ENCODE measurements around the gene HNRNPC. TPM values are rescaled to one million over a fixed set of nuclear protein-coding genes. Genes with fewer than 3 reads are reported as not detected.
"Not testable (repeated sequence)": the region's sequence is repeated elsewhere in the genome, so short reads cannot be mapped to it uniquely, and the experiment has no call there.

HNRNPC gene
- total RNA-seq, 1 donor from 2014 or later: 424 TPM

DNA sequence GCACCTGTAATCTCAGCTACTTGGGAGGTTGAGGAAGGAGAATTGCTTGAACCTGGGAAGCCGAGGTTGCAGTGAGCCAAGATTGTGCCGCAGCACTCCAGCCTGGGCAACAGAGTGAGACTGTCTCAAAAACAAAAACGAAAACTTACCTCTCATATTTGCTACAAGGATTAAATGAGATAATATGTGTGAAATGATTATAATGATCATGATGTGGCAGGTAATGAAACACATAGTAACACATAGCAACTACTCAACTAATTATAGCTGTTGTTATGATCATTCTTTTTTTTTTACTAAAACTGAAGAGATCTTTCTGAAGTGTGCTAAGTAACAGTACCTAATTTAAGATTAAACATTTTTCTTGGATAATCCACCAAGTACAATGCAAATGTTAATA lies 40.7 kb upstream of the HNRNPC start:
- Mint-ChIP-seq H3K9me3 (ENCODE audit: unreplicated experiment) (no peaks in the 10 kb centered on the region), H3K4me3 (ENCODE audit: unreplicated experiment) (no peak overlapping the region), H3K27me3 (ENCODE audit: unreplicated experiment) (peaks cover 59% of the 10 kb centered on the region), H3K27ac (ENCODE audit: unreplicated experiment) (no peak overlapping the region), H3K4me1 (ENCODE audit: unreplicated experiment) (peaks cover 5% of the 10 kb centered on the region), H3K36me3 (ENCODE audit: unreplicated experiment) (no peaks in the 10 kb centered on the region)
- TF ChIP-seq, protein P1, sequence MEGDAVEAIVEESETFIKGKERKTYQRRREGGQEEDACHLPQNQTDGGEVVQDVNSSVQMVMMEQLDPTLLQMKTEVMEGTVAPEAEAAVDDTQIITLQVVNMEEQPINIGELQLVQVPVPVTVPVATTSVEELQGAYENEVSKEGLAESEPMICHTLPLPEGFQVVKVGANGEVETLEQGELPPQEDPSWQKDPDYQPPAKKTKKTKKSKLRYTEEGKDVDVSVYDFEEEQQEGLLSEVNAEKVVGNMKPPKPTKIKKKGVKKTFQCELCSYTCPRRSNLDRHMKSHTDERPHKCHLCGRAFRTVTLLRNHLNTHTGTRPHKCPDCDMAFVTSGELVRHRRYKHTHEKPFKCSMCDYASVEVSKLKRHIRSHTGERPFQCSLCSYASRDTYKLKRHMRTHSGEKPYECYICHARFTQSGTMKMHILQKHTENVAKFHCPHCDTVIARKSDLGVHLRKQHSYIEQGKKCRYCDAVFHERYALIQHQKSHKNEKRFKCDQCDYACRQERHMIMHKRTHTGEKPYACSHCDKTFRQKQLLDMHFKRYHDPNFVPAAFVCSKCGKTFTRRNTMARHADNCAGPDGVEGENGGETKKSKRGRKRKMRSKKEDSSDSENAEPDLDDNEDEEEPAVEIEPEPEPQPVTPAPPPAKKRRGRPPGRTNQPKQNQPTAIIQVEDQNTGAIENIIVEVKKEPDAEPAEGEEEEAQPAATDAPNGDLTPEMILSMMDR (IDR thresholded peaks at IDR 0.05): no peak
- no peak for DNase-seq (ENCODE audit: extremely low spot score, unreplicated experiment)

DNA sequence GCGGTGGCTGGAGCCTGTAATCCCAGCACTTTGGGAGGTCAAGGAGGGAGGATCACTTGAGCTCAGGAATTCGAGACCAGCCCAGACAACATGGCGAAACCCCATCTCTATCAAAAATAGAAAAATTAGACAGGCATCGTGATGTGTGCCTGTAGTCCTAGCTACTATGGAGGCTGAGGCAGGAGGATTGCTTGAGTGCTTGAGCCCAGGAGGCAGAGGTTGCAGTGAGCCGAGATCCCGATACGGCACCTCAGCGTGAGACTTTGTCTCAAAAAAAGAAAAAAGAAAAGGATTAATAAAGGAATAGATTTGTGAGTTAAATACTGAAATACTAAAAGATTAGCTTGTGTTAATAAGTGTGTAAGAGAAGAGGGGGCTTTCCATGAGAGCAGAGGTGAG lies 40.0 kb upstream of the HNRNPC start:
- peaks cover 5% of the 10 kb centered on the region for H3K4me1 Mint-ChIP-seq (ENCODE audit: unreplicated experiment)

DNA sequence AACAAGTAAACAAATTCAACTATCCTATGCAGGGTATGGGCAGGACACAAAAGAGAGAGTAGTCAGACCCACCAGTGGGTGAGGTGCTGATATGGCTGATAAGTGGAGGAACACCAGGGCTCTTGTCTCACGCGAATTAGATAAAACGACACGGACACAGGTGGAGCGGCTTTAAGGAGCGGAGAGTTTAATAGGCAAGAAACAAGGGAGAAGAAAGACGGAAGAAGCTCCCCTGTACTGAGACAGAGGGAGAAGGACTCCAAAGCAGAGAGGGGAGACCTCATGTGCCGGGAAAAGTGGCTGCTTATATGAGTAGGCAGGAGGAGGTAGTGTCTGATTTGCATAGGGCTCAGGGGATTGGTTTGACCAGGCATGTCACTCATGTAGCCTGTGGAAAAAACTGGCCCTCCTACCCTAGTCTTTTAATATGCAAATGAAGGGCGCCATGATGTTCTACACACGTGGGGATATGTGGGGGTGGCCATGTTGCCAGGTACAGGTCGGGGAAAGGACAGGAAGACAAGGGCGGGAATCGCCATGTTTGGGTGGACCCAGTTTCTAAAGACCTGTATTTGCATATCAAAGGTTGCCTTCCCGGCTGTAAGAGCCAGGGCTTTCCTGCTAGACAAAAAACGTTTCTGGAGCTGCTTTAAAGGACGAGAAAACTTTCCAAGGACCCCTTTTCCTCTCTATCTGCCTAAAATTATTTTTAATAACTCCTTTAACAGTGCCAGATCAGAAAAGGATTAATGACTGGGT lies 39.4 kb upstream of the HNRNPC start:
- Mint-ChIP-seq H3K4me1 (ENCODE audit: unreplicated experiment) (peaks cover 5% of the 10 kb centered on the region), H3K9me3 (ENCODE audit: unreplicated experiment) (no peaks in the 10 kb centered on the region), H3K36me3 (ENCODE audit: unreplicated experiment) (no peaks in the 10 kb centered on the region), H3K27ac (ENCODE audit: unreplicated experiment) (no peak overlapping the region), H3K27me3 (ENCODE audit: unreplicated experiment) (peaks cover 63% of the 10 kb centered on the region), H3K4me3 (ENCODE audit: unreplicated experiment) (peak overlapping the region; percentile 36)
- DNase-seq (ENCODE audit: extremely low spot score, unreplicated experiment): no peak
- TF ChIP-seq, protein P1 (IDR thresholded peaks at IDR 0.05): no peak

More for the DNA sequence above, 40.0 kb upstream of the HNRNPC start:
- DNase-seq (ENCODE audit: extremely low spot score, unreplicated experiment): no peak
- no peak overlapping the region for H3K4me3 Mint-ChIP-seq (ENCODE audit: unreplicated experiment)
- no peak overlapping the region for H3K27ac Mint-ChIP-seq (ENCODE audit: unreplicated experiment)
- no peaks in the 10 kb centered on the region for H3K9me3 Mint-ChIP-seq (ENCODE audit: unreplicated experiment)
- TF ChIP-seq, protein P1 (IDR thresholded peaks at IDR 0.05): no peak
- H3K36me3 Mint-ChIP-seq (ENCODE audit: unreplicated experiment): no peaks in the 10 kb centered on the region
- peaks cover 63% of the 10 kb centered on the region for H3K27me3 Mint-ChIP-seq (ENCODE audit: unreplicated experiment)

DNA sequence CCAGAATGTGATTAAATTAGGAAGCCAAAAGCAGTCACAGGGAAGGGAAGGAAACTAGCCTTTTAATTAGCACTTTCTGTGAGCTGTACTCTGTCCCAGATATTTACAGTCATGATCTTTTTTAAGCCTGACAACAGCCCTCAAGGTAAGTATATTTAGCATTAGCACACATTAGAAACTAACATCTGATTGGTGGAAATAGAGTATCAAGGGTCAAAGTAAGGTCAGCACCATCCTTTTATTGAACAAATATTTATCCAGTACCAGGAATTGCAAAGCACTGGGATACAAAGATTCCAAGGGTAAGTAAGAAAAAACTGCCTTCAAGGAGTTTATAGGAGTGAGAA lies 38.9 kb upstream of the HNRNPC start:
- H3K36me3 Mint-ChIP-seq (ENCODE audit: unreplicated experiment): no peaks in the 10 kb centered on the region
- no peak overlapping the region for H3K27ac Mint-ChIP-seq (ENCODE audit: unreplicated experiment)
- no peaks in the 10 kb centered on the region for H3K9me3 Mint-ChIP-seq (ENCODE audit: unreplicated experiment)
- no peak overlapping the region for H3K4me3 Mint-ChIP-seq (ENCODE audit: unreplicated experiment)
- peaks cover 63% of the 10 kb centered on the region for H3K27me3 Mint-ChIP-seq (ENCODE audit: unreplicated experiment)
- TF ChIP-seq, protein P1 (IDR thresholded peaks at IDR 0.05): no peak
- H3K4me1 Mint-ChIP-seq (ENCODE audit: unreplicated experiment): peaks cover 5% of the 10 kb centered on the region
- no peak for DNase-seq (ENCODE audit: extremely low spot score, unreplicated experiment)

DNA sequence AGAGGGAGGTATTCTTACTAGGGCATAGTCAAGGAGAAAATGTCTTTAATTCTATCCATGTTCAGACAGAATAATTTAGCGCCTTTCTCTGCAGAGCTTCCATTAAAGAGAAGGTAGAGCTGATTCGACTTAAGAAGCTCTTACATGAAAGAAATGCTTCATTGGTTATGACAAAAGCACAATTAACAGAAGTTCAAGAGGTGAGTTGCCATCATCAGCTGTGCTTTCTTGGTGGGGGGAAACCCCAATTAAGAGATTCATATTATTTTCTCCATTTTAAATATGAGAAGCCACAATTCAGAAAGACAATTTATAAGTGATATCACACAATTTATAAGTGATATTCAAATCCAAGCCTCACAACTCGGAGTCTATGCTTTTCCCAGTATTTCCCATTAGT lies 38.4 kb upstream of the HNRNPC start:
- DNase-seq (ENCODE audit: extremely low spot score, unreplicated experiment): no peak
- Mint-ChIP-seq H3K36me3 (ENCODE audit: unreplicated experiment) (no peaks in the 10 kb centered on the region), H3K27ac (ENCODE audit: unreplicated experiment) (no peak overlapping the region), H3K27me3 (ENCODE audit: unreplicated experiment) (peaks cover 67% of the 10 kb centered on the region), H3K4me1 (ENCODE audit: unreplicated experiment) (peaks cover 5% of the 10 kb centered on the region), H3K9me3 (ENCODE audit: unreplicated experiment) (no peaks in the 10 kb centered on the region), H3K4me3 (ENCODE audit: unreplicated experiment) (no peak overlapping the region)
- TF ChIP-seq, protein P1 (IDR thresholded peaks at IDR 0.05): no peak

DNA sequence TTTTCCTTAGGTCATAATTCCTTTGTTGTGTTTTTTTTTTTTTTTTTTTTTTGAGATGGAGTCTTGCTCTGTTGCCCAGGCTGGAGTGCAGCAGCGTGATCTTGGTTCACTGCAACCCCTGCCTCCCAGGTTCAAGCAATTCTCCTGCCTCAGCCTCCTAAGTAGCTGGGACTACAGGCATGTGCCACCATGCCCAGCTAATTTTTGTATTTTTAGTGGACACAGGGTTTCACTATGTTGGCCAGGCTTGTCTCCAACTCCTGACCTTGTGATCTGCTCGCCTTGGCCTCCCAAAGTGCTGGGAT lies 33.5 kb upstream of the HNRNPC start:
- peaks cover 52% of the 10 kb centered on the region for H3K27me3 Mint-ChIP-seq (ENCODE audit: unreplicated experiment)
- not testable (repeated sequence) for H3K4me1 Mint-ChIP-seq (ENCODE audit: unreplicated experiment); H3K36me3 Mint-ChIP-seq (ENCODE audit: unreplicated experiment); H3K9me3 Mint-ChIP-seq (ENCODE audit: unreplicated experiment); H3K4me3 Mint-ChIP-seq (ENCODE audit: unreplicated experiment); H3K27ac Mint-ChIP-seq (ENCODE audit: unreplicated experiment); DNase-seq (ENCODE audit: extremely low spot score, unreplicated experiment)
